Liver (tissue), 9 donors: ENCODE data around the gene BANK1. TPM values are rescaled to one million over a fixed set of nuclear protein-coding genes. Genes with fewer than 3 reads are reported as not detected.

Experiments
- DNase-seq: peaks from one replicate; pipeline ENCODE4 v3.0.0-alpha.2; 2017; ENCODE audit warnings: low spot score
- H3K27ac ChIP-seq, 2 donors: one replicate each; pipeline ENCODE4 v1.7.0; 2013; ENCODE audit warnings: inconsistent platforms in 2 of 2, low read length in 2 of 2, control low read depth in 1 of 2, low read depth in 1 of 2, mild to moderate bottlenecking in 1 of 2
- H3K27me3 ChIP-seq, 4 donors: one replicate each; pipeline versions ENCODE4 v1.6.1 to v1.7.0; 2013; ENCODE audit warnings: low read length in 3 of 4, inconsistent platforms in 1 of 4, mild to moderate bottlenecking in 1 of 4, moderate library complexity in 1 of 4; ENCODE audit not compliant: control insufficient read depth in 4 of 4, insufficient read depth in 4 of 4
- H3K36me3 ChIP-seq, 4 donors: one replicate each; pipeline versions ENCODE4 v1.6.1 to v1.7.0; 2013; ENCODE audit warnings: low read length in 3 of 4, mild to moderate bottlenecking in 3 of 4, low read depth in 1 of 4, moderate library complexity in 1 of 4; ENCODE audit not compliant: control insufficient read depth in 4 of 4, insufficient read depth in 3 of 4
- H3K4me1 ChIP-seq, 4 donors: one replicate each; pipeline versions ENCODE4 v1.6.1 to v1.7.0; 2013; ENCODE audit warnings: low read length in 3 of 4, mild to moderate bottlenecking in 3 of 4, moderate library complexity in 1 of 4; ENCODE audit not compliant: control insufficient read depth in 4 of 4, insufficient read depth in 4 of 4
- H3K4me3 ChIP-seq, 3 donors: one replicate each; pipeline versions ENCODE4 v1.6.1 to v1.7.0; 2013; ENCODE audit warnings: low read length in 3 of 3, control low read depth in 1 of 3, low read depth in 1 of 3, mild to moderate bottlenecking in 1 of 3
- H3K9ac ChIP-seq, 2 donors: one replicate each; pipeline ENCODE4 v1.7.0; 2013; ENCODE audit warnings: low read length in 2 of 2, mild to moderate bottlenecking in 2 of 2, moderate library complexity in 2 of 2, control low read depth in 1 of 2, low read depth in 1 of 2
- H3K9me3 ChIP-seq, 4 donors: one replicate each; pipeline versions ENCODE4 v1.6.1 to v1.7.0; 2013; ENCODE audit warnings: low read length in 3 of 4; ENCODE audit not compliant: control insufficient read depth in 4 of 4
- ATF3 ChIP-seq: IDR thresholded peaks from 2 replicates; pipeline ENCODE4 v1.6.1; 2016; ENCODE audit warnings: antibody characterized with exemption
- CTCF ChIP-seq: fragments of 150-350 bp; IDR thresholded peaks from 2 replicates; pipeline ENCODE4 v1.5.1; 2017; ENCODE audit warnings: improper control_type of control experiment, low read depth, low read length; ENCODE audit not compliant: missing input control
- EGR1 ChIP-seq, 2 donors: IDR thresholded peaks; 2 replicates each; pipeline ENCODE4 v1.6.1; 2016 to 2018; ENCODE audit warnings: antibody characterized with exemption in 2 of 2, low read depth in 2 of 2
- FOXA1 ChIP-seq: IDR thresholded peaks from 2 replicates; pipeline ENCODE4 v1.6.1; 2016; ENCODE audit warnings: antibody characterized with exemption
- FOXA2 ChIP-seq: IDR thresholded peaks from 2 replicates; pipeline ENCODE4 v1.6.1; 2016; ENCODE audit warnings: antibody characterized with exemption
- GABPA ChIP-seq, 2 donors: IDR thresholded peaks in 1 of 2; conservative IDR thresholded peaks in 1 of 2; 2 replicates each; pipeline ENCODE4 v1.6.1; 2016; ENCODE audit warnings: antibody characterized with exemption in 2 of 2, mild to moderate bottlenecking in 1 of 2, moderate library complexity in 1 of 2
- HNF4A ChIP-seq, 2 donors: conservative IDR thresholded peaks; 2 replicates each; pipeline ENCODE4 v1.6.1; 2016; ENCODE audit warnings: antibody characterized with exemption in 2 of 2, mild to moderate bottlenecking in 2 of 2
- HNF4G ChIP-seq: IDR thresholded peaks from 2 replicates; pipeline ENCODE4 v1.6.1; 2016; ENCODE audit warnings: antibody characterized with exemption
- JUND ChIP-seq, 2 donors: IDR thresholded peaks; 2 replicates each; pipeline ENCODE4 v1.6.1; 2016; ENCODE audit warnings: antibody characterized with exemption in 2 of 2
- MAX ChIP-seq: IDR thresholded peaks from 2 replicates; pipeline ENCODE4 v1.6.1; 2016; ENCODE audit warnings: antibody characterized with exemption
- NR2F2 ChIP-seq: IDR thresholded peaks from 2 replicates; pipeline ENCODE4 v1.6.1; 2016; ENCODE audit warnings: antibody characterized with exemption
- RAD21 ChIP-seq, 2 donors: IDR thresholded peaks; 2 replicates each; pipeline ENCODE4 v1.6.1; 2016; ENCODE audit warnings: antibody characterized with exemption in 2 of 2, mild to moderate bottlenecking in 2 of 2
- REST ChIP-seq: IDR thresholded peaks from 2 replicates; pipeline ENCODE4 v1.6.1; 2016; ENCODE audit warnings: antibody characterized with exemption, mild to moderate bottlenecking
- RXRA ChIP-seq, 2 donors: IDR thresholded peaks; 2 replicates each; pipeline ENCODE4 v1.6.1; 2017 to 2018; ENCODE audit warnings: antibody characterized with exemption in 2 of 2, mild to moderate bottlenecking in 1 of 2
- SP1 ChIP-seq: IDR thresholded peaks from 2 replicates; pipeline ENCODE4 v1.6.1; 2018; ENCODE audit warnings: antibody characterized with exemption, mild to moderate bottlenecking
- TAF1 ChIP-seq: conservative IDR thresholded peaks from 2 replicates; pipeline ENCODE4 v1.6.1; 2016; ENCODE audit warnings: antibody characterized with exemption, mild to moderate bottlenecking
- YY1 ChIP-seq: IDR thresholded peaks from 2 replicates; pipeline ENCODE4 v1.6.1; 2016; ENCODE audit warnings: antibody characterized with exemption, mild to moderate bottlenecking
- ZBTB33 ChIP-seq: IDR thresholded peaks from 2 replicates; pipeline ENCODE4 v1.6.1; 2016; ENCODE audit warnings: antibody characterized with exemption
- WGBS: extraction: QIAGEN DNeasy Blood & Tissue Kit; methylation state at CpG from one replicate; pipeline ENCODE4 v1.1.7; 2013; 5-methylcytosine and 5-hydroxymethylcytosine counted together
- polyA plus RNA-seq, 2 donors: library from polyadenylated mRNA; stranded (reverse) in 1 of 2; unstranded in 1 of 2; fragments of 200-250 nt in 1 of 2; fragments of >200 nt in 1 of 2; fragmentation: Nextera tagmentation in 1 of 2; extraction: Ambion mirVana in 1 of 2; gene quantifications; one replicate each; pipeline versions ENCODE4 v1.2.1 to v1.2.3, GENCODE V29; 2013 to 2015
- total RNA-seq, 2 donors: library from RNA; depleted of rRNA; stranded (reverse); fragments of >200 nt; gene quantifications; one replicate each; pipeline ENCODE4 v1.2.3, GENCODE V29; 2014
- donor health status: healthy.
- donor health status: healthy.
- donor health status: healthy.
- donor health status: healthy.
- donor health status: healthy.

Gene BANK1
- total and polyA plus RNA-seq, 4 donors: 0.06 to 1.7 (median 0.35) TPM

GRCh38 chr4:101763576-101763975 is 27.0 kb upstream of the BANK1 start:
- H3K27me3 ChIP-seq: no peaks in the 10 kb centered on the region
- no peaks in the 10 kb centered on the region for H3K36me3 ChIP-seq
- H3K4me3 ChIP-seq: no peak overlapping the region
- H3K27ac ChIP-seq: no peak overlapping the region
- DNase-seq: no peak
- TF ChIP-seq ATF3 (no peak), GABPA (IDR thresholded peaks at IDR 0.05 in 1 of 2, conservative IDR thresholded peaks at IDR 0.05 in 1 of 2) (no peak), FOXA2 (no peak), RXRA (IDR thresholded peaks at IDR 0.05) (no peak), JUND (IDR thresholded peaks at IDR 0.05) (no peak), YY1 (no peak), MAX (no peak), FOXA1 (no peak), REST (no peak), HNF4A (conservative IDR thresholded peaks at IDR 0.05) (no peak), CTCF (no peak), ZBTB33 (no peak), SP1 (no peak), HNF4G (no peak), RAD21 (IDR thresholded peaks at IDR 0.05) (no peak), TAF1 (no peak), NR2F2 (no peak)
- WGBS: 88% methylated on average over 1 of the region's 1 CpG
- H3K9ac ChIP-seq: no peak overlapping the region
- no peaks in the 10 kb centered on the region for H3K9me3 ChIP-seq
- no peaks in the 10 kb centered on the region for H3K4me1 ChIP-seq

GRCh38 chr4:101774807-101775206 is 15.7 kb upstream of the BANK1 start:
- H3K4me1 ChIP-seq: no peaks in the 10 kb centered on the region
- H3K36me3 ChIP-seq: no peaks in the 10 kb centered on the region
- no peaks in the 10 kb centered on the region for H3K27me3 ChIP-seq
- no peak overlapping the region for H3K4me3 ChIP-seq
- H3K9ac ChIP-seq: no peak overlapping the region
- WGBS: 28% methylated on average over 1 of the region's 1 CpG
- no peaks in the 10 kb centered on the region for H3K9me3 ChIP-seq
- no peak for TF ChIP-seq EGR1 (IDR thresholded peaks at IDR 0.05; ENCODE audit: low read depth in 2 of 2)
- no peak for TF ChIP-seq ATF3
- no peak for TF ChIP-seq CTCF
- TF ChIP-seq HNF4A (conservative IDR thresholded peaks at IDR 0.05): no peak
- TF ChIP-seq REST: no peak
- DNase-seq: no peak
- H3K27ac ChIP-seq: no peak overlapping the region
